Natural killer cell (primary cell): ENCODE measurements around the gene ALDH1A2. TPM values are rescaled to one million over a fixed set of nuclear protein-coding genes. Genes with fewer than 3 reads are reported as not detected.

Source experiments
- ATAC-seq, 3 donors: fragments of 150-1000 bp in 2 of 3; fragments of 200-7000 bp in 1 of 3; cut with Tn5 transposase; 1 replicate in 1 of 3; 2 replicates in 2 of 3; pipeline ENCODE4 v1.10.0; 2021; ENCODE audit warnings: mild to moderate bottlenecking in 2 of 3, moderate library complexity in 2 of 3
- DNase-seq, 2 donors: peaks; one replicate each; pipeline versions ENCODE4 v3.0.0 to v3.0.0-alpha.2; 2013 to 2021; ENCODE audit warnings: mixed read lengths in 1 of 2
- H3K27ac ChIP-seq: one replicate; pipeline ENCODE4 v1.5.1; 2013; ENCODE audit warnings: mild to moderate bottlenecking, low read length
- H3K27me3 ChIP-seq: one replicate; pipeline ENCODE4 v1.6.1; 2013; ENCODE audit warnings: low read length; ENCODE audit not compliant: control insufficient read depth, insufficient read depth
- H3K36me3 ChIP-seq: one replicate; pipeline ENCODE4 v1.6.1; 2013; ENCODE audit warnings: low read length; ENCODE audit not compliant: control insufficient read depth, insufficient read depth
- H3K4me1 ChIP-seq: one replicate; pipeline ENCODE4 v1.6.1; 2013; ENCODE audit warnings: low read length; ENCODE audit not compliant: control insufficient read depth, insufficient read depth
- H3K4me3 ChIP-seq: one replicate; pipeline ENCODE4 v1.5.1; 2013; ENCODE audit warnings: low read length
- H3K9me3 ChIP-seq: one replicate; pipeline ENCODE4 v1.6.1; 2013; ENCODE audit warnings: low read length; ENCODE audit not compliant: control insufficient read depth, insufficient read depth
- H3K27ac Mint-ChIP-seq, 2 donors: one replicate each; pipeline ENCODE4 v1.8.0; 2022; ENCODE audit warnings: mild to moderate bottlenecking in 2 of 2, mixed read lengths in 2 of 2, moderate library complexity in 1 of 2
- H3K27me3 Mint-ChIP-seq, 2 donors: one replicate each; pipeline ENCODE4 v1.8.0; 2022; ENCODE audit warnings: low read depth in 2 of 2, mixed read lengths in 2 of 2
- H3K36me3 Mint-ChIP-seq: one replicate; pipeline ENCODE4 v1.8.0; 2022; ENCODE audit warnings: mixed read lengths
- H3K4me1 Mint-ChIP-seq, 2 donors: one replicate each; pipeline ENCODE4 v1.8.0; 2022; ENCODE audit warnings: mixed read lengths in 2 of 2
- H3K4me3 Mint-ChIP-seq: one replicate; pipeline ENCODE4 v1.8.0; 2022; ENCODE audit warnings: mild to moderate bottlenecking, moderate library complexity, mixed read lengths
- H3K9me3 Mint-ChIP-seq, 2 donors: one replicate each; pipeline ENCODE4 v1.8.0; 2022; ENCODE audit warnings: mixed read lengths in 2 of 2
- WGBS: methylation state at CpG from one replicate; pipeline ENCODE4 v1.1.7; 2013; ENCODE audit warnings: missing lambda C conversion rate; ENCODE audit not compliant: insufficient coverage; 5-methylcytosine and 5-hydroxymethylcytosine counted together
- intact Hi-C: fragments of 100-400 bp; cut with micrococcal nuclease; formaldehyde crosslinking; loops from one replicate; pipeline ENCODE4 v1.14.2; 2022
- total RNA-seq, 4 donors: library from RNA; stranded (reverse); fragments of 120-200 nt in 1 of 4; gene quantifications; one replicate each; pipeline versions ENCODE4 v1.2.3 to v1.2.4, GENCODE V29; 2013 to 2022
- TF ChIP-seq, protein P1 (sequence below): fragments of 200-600 bp; IDR thresholded peaks from one replicate; pipeline ENCODE4 v1.8.0; 2022; ENCODE audit warnings: antibody characterized with exemption

ALDH1A2 gene
- total RNA-seq, 3 donors from 2014 or later (not counting 1 experiment from before 2014, with no cell fraction given) = 0.73 to 3.6 (median 2.8) TPM

DNA sequence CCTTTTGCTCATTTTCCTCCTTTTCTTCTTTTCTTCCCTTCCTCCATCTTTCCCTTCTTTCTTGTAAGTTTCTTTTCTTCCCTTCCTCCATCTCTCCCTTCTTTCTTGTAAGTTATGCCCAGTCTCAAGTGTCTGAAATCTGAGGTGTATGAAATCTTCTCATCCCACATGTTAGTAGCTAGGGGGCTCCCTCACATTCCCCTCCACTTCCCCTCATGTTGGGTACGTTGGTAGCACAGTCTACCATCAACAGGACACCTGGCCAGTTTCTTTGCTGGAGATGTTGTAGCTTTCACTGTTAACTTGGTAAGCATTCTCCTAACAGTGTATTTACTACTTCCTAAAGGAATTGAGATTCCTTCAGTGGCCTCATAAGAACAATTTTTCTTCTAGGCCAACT, 133.9 kb downstream of the ALDH1A2 start:
- DNase-seq (no peak), ATAC-seq (no peak)
- H3K27me3 Mint-ChIP-seq = peaks cover 15 to 61% of the 10 kb centered on the region in 2 donors
- H3K27ac ChIP-seq = no peak overlapping the region
- H3K9me3 Mint-ChIP-seq = peaks cover 0 to 2% of the 10 kb centered on the region in 2 donors
- H3K4me3 Mint-ChIP-seq = no peak overlapping the region
- H3K4me3 ChIP-seq = no peak overlapping the region
- intact Hi-C loops = no loop called here
- H3K4me1 ChIP-seq = no peaks in the 10 kb centered on the region
- H3K4me1 Mint-ChIP-seq = no peaks in the 10 kb centered on the region
- H3K27me3 ChIP-seq = no peaks in the 10 kb centered on the region
- H3K36me3 ChIP-seq = no peaks in the 10 kb centered on the region
- TF ChIP-seq, protein P1, sequence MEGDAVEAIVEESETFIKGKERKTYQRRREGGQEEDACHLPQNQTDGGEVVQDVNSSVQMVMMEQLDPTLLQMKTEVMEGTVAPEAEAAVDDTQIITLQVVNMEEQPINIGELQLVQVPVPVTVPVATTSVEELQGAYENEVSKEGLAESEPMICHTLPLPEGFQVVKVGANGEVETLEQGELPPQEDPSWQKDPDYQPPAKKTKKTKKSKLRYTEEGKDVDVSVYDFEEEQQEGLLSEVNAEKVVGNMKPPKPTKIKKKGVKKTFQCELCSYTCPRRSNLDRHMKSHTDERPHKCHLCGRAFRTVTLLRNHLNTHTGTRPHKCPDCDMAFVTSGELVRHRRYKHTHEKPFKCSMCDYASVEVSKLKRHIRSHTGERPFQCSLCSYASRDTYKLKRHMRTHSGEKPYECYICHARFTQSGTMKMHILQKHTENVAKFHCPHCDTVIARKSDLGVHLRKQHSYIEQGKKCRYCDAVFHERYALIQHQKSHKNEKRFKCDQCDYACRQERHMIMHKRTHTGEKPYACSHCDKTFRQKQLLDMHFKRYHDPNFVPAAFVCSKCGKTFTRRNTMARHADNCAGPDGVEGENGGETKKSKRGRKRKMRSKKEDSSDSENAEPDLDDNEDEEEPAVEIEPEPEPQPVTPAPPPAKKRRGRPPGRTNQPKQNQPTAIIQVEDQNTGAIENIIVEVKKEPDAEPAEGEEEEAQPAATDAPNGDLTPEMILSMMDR = no peak
- H3K9me3 ChIP-seq = no peaks in the 10 kb centered on the region
- no peaks in the 10 kb centered on the region for H3K36me3 Mint-ChIP-seq
- H3K27ac Mint-ChIP-seq = no peak overlapping the region
- 50% methylated on average over 1 of the region's 1 CpG for WGBS

DNA sequence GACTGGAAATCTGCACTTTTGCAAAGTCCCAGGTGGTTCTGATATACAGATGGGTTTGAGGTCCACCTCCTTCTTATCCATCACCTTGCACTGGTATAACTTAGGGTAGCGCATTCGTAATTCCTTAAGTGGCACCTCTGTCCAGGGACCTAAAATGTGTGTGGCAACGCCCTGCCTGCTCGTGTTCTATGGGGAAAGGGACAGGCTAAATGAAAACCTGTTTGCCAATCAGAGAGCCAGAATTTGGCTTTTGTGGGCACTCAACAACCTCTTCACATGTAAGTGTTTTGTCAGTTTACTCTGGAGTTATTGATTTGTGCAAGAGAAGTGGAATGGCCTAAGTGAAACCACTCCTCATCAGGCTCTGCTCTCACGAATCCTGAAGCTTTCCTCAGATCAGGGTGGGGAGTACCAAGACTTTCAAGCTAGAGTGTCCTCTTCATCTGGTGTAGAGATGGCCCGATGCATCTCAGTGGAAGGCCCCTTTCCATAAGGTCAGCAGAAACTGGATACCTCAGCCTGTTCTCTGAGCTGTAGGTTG, 138.3 kb downstream of the ALDH1A2 start:
- no peaks in the 10 kb centered on the region for H3K4me1 Mint-ChIP-seq
- WGBS = 95% methylated on average over 6 of the region's 6 CpGs
- DNase-seq = no peak

DNA sequence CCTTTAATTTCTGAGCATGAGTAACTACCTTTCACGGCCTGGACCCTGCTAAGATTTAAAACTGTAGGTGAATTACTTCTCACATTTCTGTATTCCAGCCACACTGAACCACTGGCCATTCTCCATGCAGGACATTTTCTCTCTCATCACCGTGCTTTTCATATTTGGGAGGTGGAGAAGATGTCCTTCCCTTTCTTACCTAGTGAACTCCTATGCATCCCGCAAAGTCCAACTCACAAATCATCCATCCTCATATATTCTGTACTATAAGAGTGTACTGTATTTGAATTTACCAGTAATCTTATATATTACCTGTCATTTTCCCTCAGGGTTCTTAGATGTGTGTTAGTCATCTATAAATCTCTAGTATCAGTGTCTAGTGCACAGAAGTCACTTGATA, 139.9 kb downstream of the ALDH1A2 start:
- no peak for ATAC-seq
- intact Hi-C loops = no loop called here
- H3K9me3 Mint-ChIP-seq = no peaks in the 10 kb centered on the region
- Histone ChIP-seq H3K36me3 (no peaks in the 10 kb centered on the region), H3K4me3 (no peak overlapping the region), H3K27me3 (no peaks in the 10 kb centered on the region), H3K27ac (no peak overlapping the region), H3K4me1 (no peaks in the 10 kb centered on the region), H3K9me3 (no peaks in the 10 kb centered on the region)
- H3K4me3 Mint-ChIP-seq = no peak overlapping the region
- no peak overlapping the region for H3K27ac Mint-ChIP-seq
- no peaks in the 10 kb centered on the region for H3K4me1 Mint-ChIP-seq
- WGBS = 75% methylated on average over 1 of the region's 3 CpGs
- no peaks in the 10 kb centered on the region for H3K36me3 Mint-ChIP-seq
- H3K27me3 Mint-ChIP-seq = peaks cover 4 to 41% of the 10 kb centered on the region in 2 donors
- TF ChIP-seq, protein P1 = no peak
- no peak for DNase-seq

More for the DNA sequence above, 138.3 kb downstream of the ALDH1A2 start:
- Histone ChIP-seq H3K27me3 (no peaks in the 10 kb centered on the region), H3K27ac (no peak overlapping the region), H3K4me3 (no peak overlapping the region), H3K36me3 (no peaks in the 10 kb centered on the region), H3K4me1 (no peaks in the 10 kb centered on the region), H3K9me3 (no peaks in the 10 kb centered on the region)
- Mint-ChIP-seq H3K4me3 (no peak overlapping the region), H3K9me3 (no peaks in the 10 kb centered on the region), H3K36me3 (no peaks in the 10 kb centered on the region), H3K27ac (no peak overlapping the region), H3K27me3 (peaks cover 8 to 49% of the 10 kb centered on the region in 2 donors)
- no peak for ATAC-seq
- TF ChIP-seq, protein P1 = no peak
- intact Hi-C loops = no loop called here

DNA sequence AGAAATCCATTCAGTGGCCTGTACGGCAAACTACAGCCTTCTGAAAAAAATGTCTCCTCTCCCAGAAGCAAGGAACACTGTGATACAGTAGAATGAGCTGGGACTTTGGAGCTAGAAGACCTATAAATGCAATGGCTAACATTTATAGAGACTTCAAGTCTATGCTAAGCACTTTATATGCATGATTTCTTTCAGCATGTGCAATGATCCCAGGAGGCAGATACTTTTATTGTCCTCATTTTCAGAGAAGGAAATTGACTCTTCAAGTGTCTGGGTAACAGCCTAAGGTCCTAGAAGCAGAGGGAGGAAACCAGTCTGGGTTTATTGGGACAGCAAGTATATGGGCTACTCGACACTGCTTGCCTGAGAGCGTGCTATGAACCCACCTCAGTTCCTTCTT, 140.9 kb downstream of the ALDH1A2 start:
- no peak for DNase-seq
- Histone ChIP-seq H3K4me3 (no peak overlapping the region), H3K27me3 (no peaks in the 10 kb centered on the region), H3K4me1 (no peaks in the 10 kb centered on the region), H3K9me3 (no peaks in the 10 kb centered on the region), H3K27ac (no peak overlapping the region), H3K36me3 (no peaks in the 10 kb centered on the region)
- H3K27me3 Mint-ChIP-seq = peaks cover 2 to 41% of the 10 kb centered on the region in 2 donors
- no peaks in the 10 kb centered on the region for H3K4me1 Mint-ChIP-seq
- no peak overlapping the region for H3K27ac Mint-ChIP-seq
- intact Hi-C loops = no loop called here
- no peaks in the 10 kb centered on the region for H3K36me3 Mint-ChIP-seq
- no peak for ATAC-seq
- WGBS = no CpG with 5 or more reads among the region's 3 CpGs
- no peaks in the 10 kb centered on the region for H3K9me3 Mint-ChIP-seq
- H3K4me3 Mint-ChIP-seq = no peak overlapping the region
- TF ChIP-seq, protein P1 = no peak
